Measurements from ENCODE around the gene PIP5K1A.

Gene PIP5K1A

DNA sequence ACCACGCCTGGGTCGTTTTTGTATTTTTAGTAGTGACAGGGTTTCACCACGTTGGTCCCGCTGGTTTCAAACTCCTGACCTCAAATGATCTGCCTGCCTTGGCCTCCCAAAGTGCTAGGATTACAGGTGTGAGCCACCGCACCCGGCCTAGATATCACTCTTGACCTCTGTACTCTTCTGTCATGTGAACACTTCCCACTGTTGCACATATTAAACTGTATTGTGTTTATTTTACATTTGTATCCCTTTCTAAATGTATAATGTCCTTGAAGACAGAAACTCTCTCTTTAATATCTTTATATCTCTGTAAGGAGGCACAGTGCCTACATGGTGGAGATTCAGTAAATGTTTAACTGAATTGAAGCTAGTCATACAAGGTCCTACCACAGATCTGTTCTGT is 36.9 kb downstream of the PIP5K1A start:
- Histone ChIP-seq H2BK12ac (ENCODE audit: low read length) (no peak overlapping the region), H3K18ac (ENCODE audit: low read length) (no peak overlapping the region), H3K79me2 (ENCODE audit: control insufficient read depth, insufficient read depth, low read length, poor library complexity) (no peaks in the 10 kb centered on the region), H3K27me3 (ENCODE audit: insufficient read depth, low read length) (no peaks in the 10 kb centered on the region), H2AFZ (ENCODE audit: insufficient read depth, low read length, poor library complexity) (no peak overlapping the region), H4K8ac (ENCODE audit: low read depth, low read length) (no peak overlapping the region), H2AK5ac (ENCODE audit: low read length) (no peak overlapping the region), H3K79me1 (ENCODE audit: low read length) (no peaks in the 10 kb centered on the region), H2BK120ac (ENCODE audit: insufficient read depth, low read length, poor library complexity) (no peak overlapping the region), H2BK5ac (ENCODE audit: low read depth, low read length, poor library complexity) (no peak overlapping the region), H3K36me3 (ENCODE audit: control insufficient read depth in 1 of 2, insufficient read depth in 2 of 2, low read length in 2 of 2) (peaks cover 58 to 88% of the 10 kb centered on the region in 2 experiments), H3K9ac (ENCODE audit: low read length) (no peak overlapping the region), H3K23ac (ENCODE audit: low read length) (no peak overlapping the region), H3K9me3 (ENCODE audit: insufficient read depth, low read depth, low read length) (no peaks in the 10 kb centered on the region), H3K14ac (ENCODE audit: low read length) (no peak overlapping the region), H3K4ac (ENCODE audit: low read depth, low read length) (no peak overlapping the region), H3K4me1 (ENCODE audit: control insufficient read depth in 1 of 2, insufficient read depth in 2 of 2, low read length in 2 of 2) (no peaks in the 10 kb centered on the region), H3K4me2 (ENCODE audit: low read length) (no peak overlapping the region), H3K27ac (ENCODE audit: low read depth, low read length) (no peak overlapping the region), H4K12ac (ENCODE audit: low read depth, low read length) (no peak overlapping the region), H3K4me3 (ENCODE audit: low read depth, low read length) (no peak overlapping the region), H4K91ac (ENCODE audit: low read depth, low read length) (no peak overlapping the region)
- DNase-seq, result no peak
- WGBS (ENCODE audit: extremely low coverage, insufficient coverage, insufficient read length), result no CpG with 5 or more reads among the region's 6 CpGs

DNA sequence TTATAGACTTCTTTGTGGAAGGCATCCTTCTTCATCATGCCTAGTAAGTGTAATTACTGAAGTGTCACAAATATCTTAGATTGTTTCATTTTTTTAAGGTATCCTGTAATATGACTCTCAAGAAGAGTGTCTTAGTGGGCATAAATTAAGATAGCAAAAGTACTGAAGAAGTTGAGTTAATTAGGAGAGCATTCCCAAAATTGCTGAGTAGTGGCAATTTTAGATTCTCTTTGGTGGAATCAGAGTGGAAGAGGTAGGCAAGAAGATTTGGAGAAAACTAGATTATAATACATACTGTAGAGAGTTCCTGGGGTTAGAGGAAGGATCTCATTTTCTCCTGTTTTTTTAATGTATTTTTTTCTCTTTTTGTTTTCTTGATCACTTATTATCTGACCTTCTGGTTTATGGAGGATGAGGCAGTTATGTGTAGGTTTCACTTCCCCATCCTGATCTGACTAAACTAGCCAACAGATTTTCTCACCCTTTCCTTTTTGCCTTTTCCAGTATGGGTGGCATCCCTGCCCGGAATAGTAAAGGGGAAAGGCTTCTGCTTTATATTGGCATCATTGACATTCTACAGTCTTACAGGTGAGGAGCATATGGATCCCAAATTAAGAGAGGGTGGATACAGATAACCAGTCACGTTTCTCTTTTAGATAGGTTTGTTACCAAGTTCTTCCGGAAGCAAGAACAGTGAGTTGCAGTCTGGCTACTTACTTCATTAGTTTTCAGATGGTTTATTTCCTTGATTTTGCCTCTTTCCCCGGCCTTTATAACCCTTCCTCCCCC is 39.5 kb downstream of the PIP5K1A start:
- no peak overlapping the region for H3K18ac ChIP-seq (ENCODE audit: low read length)

DNA sequence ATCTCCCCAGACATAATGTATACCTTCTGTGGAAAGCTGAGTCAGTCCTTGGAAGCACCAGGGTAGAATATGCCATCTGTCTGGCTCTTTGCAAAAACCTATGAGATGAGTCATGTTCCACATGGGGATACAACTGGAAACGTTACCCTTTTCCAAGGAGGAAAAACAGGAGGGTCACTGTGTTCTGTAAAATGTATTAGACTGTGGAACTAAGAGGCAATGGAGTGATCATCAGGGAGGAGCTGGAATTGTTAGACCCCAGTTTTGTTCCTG is 40.1 kb downstream of the PIP5K1A start:
- no peak overlapping the region for H4K12ac ChIP-seq (ENCODE audit: low read depth, low read length)
- H3K4me1 ChIP-seq (ENCODE audit: control insufficient read depth in 1 of 2, insufficient read depth in 2 of 2, low read length in 2 of 2), result no peaks in the 10 kb centered on the region
- no peak overlapping the region for H2BK12ac ChIP-seq (ENCODE audit: low read length)
- H4K91ac ChIP-seq (ENCODE audit: low read depth, low read length), result no peak overlapping the region
- DNase-seq, result no peak
- no peak overlapping the region for H3K14ac ChIP-seq (ENCODE audit: low read length)
- no CpG with 5 or more reads among the region's 1 CpG for WGBS (ENCODE audit: extremely low coverage, insufficient coverage, insufficient read length)
- no peaks in the 10 kb centered on the region for H3K79me1 ChIP-seq (ENCODE audit: low read length)
- H3K27me3 ChIP-seq (ENCODE audit: insufficient read depth, low read length), result no peaks in the 10 kb centered on the region
- no peak overlapping the region for H3K9ac ChIP-seq (ENCODE audit: low read length)
- H2AK5ac ChIP-seq (ENCODE audit: low read length), result no peak overlapping the region
- peaks cover 53 to 90% of the 10 kb centered on the region in 2 experiments for H3K36me3 ChIP-seq (ENCODE audit: control insufficient read depth in 1 of 2, insufficient read depth in 2 of 2, low read length in 2 of 2)
- H3K79me2 ChIP-seq (ENCODE audit: control insufficient read depth, insufficient read depth, low read length, poor library complexity), result no peaks in the 10 kb centered on the region
- no peak overlapping the region for H4K8ac ChIP-seq (ENCODE audit: low read depth, low read length)
- H3K4ac ChIP-seq (ENCODE audit: low read depth, low read length), result no peak overlapping the region
- H2BK120ac ChIP-seq (ENCODE audit: insufficient read depth, low read length, poor library complexity), result no peak overlapping the region
- H3K23ac ChIP-seq (ENCODE audit: low read length), result no peak overlapping the region
- no peak overlapping the region for H3K4me3 ChIP-seq (ENCODE audit: low read depth, low read length)
- no peak overlapping the region for H2AFZ ChIP-seq (ENCODE audit: insufficient read depth, low read length, poor library complexity)
- no peak overlapping the region for H3K27ac ChIP-seq (ENCODE audit: low read depth, low read length)
- no peak overlapping the region for H3K4me2 ChIP-seq (ENCODE audit: low read length)
- no peak overlapping the region for H3K18ac ChIP-seq (ENCODE audit: low read length)
- no peak overlapping the region for H2BK5ac ChIP-seq (ENCODE audit: low read depth, low read length, poor library complexity)
- no peaks in the 10 kb centered on the region for H3K9me3 ChIP-seq (ENCODE audit: insufficient read depth, low read depth, low read length)

More for the DNA sequence above, 39.5 kb downstream of the PIP5K1A start:
- no peaks in the 10 kb centered on the region for H3K9me3 ChIP-seq (ENCODE audit: insufficient read depth, low read depth, low read length)
- no peak overlapping the region for H3K14ac ChIP-seq (ENCODE audit: low read length)
- H3K27me3 ChIP-seq (ENCODE audit: insufficient read depth, low read length), result no peaks in the 10 kb centered on the region
- H3K36me3 ChIP-seq (ENCODE audit: control insufficient read depth in 1 of 2, insufficient read depth in 2 of 2, low read length in 2 of 2), result peaks cover 58 to 90% of the 10 kb centered on the region in 2 experiments
- H2BK120ac ChIP-seq (ENCODE audit: insufficient read depth, low read length, poor library complexity), result no peak overlapping the region
- H3K4me1 ChIP-seq (ENCODE audit: control insufficient read depth in 1 of 2, insufficient read depth in 2 of 2, low read length in 2 of 2), result no peaks in the 10 kb centered on the region
- no peak overlapping the region for H4K12ac ChIP-seq (ENCODE audit: low read depth, low read length)
- H4K8ac ChIP-seq (ENCODE audit: low read depth, low read length), result no peak overlapping the region
- no CpG with 5 or more reads among the region's 4 CpGs for WGBS (ENCODE audit: extremely low coverage, insufficient coverage, insufficient read length)
- H3K9ac ChIP-seq (ENCODE audit: low read length), result no peak overlapping the region
- no peak overlapping the region for H3K23ac ChIP-seq (ENCODE audit: low read length)
- H4K91ac ChIP-seq (ENCODE audit: low read depth, low read length), result no peak overlapping the region
- no peak overlapping the region for H2AK5ac ChIP-seq (ENCODE audit: low read length)
- H2AFZ ChIP-seq (ENCODE audit: insufficient read depth, low read length, poor library complexity), result no peak overlapping the region
- H3K27ac ChIP-seq (ENCODE audit: low read depth, low read length), result no peak overlapping the region
- H3K4me2 ChIP-seq (ENCODE audit: low read length), result no peak overlapping the region
- H3K4me3 ChIP-seq (ENCODE audit: low read depth, low read length), result no peak overlapping the region
- no peak overlapping the region for H3K4ac ChIP-seq (ENCODE audit: low read depth, low read length)
- no peaks in the 10 kb centered on the region for H3K79me1 ChIP-seq (ENCODE audit: low read length)
- H3K79me2 ChIP-seq (ENCODE audit: control insufficient read depth, insufficient read depth, low read length, poor library complexity), result no peaks in the 10 kb centered on the region
- H2BK12ac ChIP-seq (ENCODE audit: low read length), result no peak overlapping the region
- no peak for DNase-seq
- H2BK5ac ChIP-seq (ENCODE audit: low read depth, low read length, poor library complexity), result no peak overlapping the region

DNA sequence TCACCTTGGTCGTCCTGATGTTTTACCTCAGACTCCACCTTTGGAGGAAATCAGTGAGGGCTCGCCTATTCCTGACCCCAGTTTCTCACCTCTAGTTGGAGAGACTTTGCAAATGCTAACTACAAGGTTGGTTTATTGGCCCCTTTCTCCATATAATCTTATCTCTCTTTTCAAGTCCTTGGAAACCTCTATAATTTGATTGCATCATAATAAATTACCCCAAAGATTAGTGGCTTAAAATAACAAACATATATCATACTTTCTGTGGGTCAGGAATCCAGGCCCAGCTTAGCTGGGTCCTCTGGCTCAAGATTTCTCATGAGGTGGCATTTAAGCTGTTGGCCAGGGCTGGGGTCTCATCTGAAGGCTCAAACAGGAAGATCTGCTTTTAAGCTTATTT is 44.1 kb downstream of the PIP5K1A start:
- DNase-seq, result no peak
- Histone ChIP-seq H4K8ac (ENCODE audit: low read depth, low read length) (no peak overlapping the region), H2BK5ac (ENCODE audit: low read depth, low read length, poor library complexity) (no peak overlapping the region), H2BK12ac (ENCODE audit: low read length) (no peak overlapping the region), H3K4me1 (ENCODE audit: control insufficient read depth in 1 of 2, insufficient read depth in 2 of 2, low read length in 2 of 2) (no peaks in the 10 kb centered on the region), H2BK120ac (ENCODE audit: insufficient read depth, low read length, poor library complexity) (no peak overlapping the region), H2AFZ (ENCODE audit: insufficient read depth, low read length, poor library complexity) (no peak overlapping the region), H3K9me3 (ENCODE audit: insufficient read depth, low read depth, low read length) (no peaks in the 10 kb centered on the region), H3K4me2 (ENCODE audit: low read length) (no peak overlapping the region), H3K4ac (ENCODE audit: low read depth, low read length) (no peak overlapping the region), H4K12ac (ENCODE audit: low read depth, low read length) (no peak overlapping the region), H3K27me3 (ENCODE audit: insufficient read depth, low read length) (no peaks in the 10 kb centered on the region), H3K79me2 (ENCODE audit: control insufficient read depth, insufficient read depth, low read length, poor library complexity) (no peaks in the 10 kb centered on the region), H3K14ac (ENCODE audit: low read length) (no peak overlapping the region), H3K4me3 (ENCODE audit: low read depth, low read length) (no peak overlapping the region), H3K79me1 (ENCODE audit: low read length) (no peaks in the 10 kb centered on the region), H4K91ac (ENCODE audit: low read depth, low read length) (no peak overlapping the region), H3K9ac (ENCODE audit: low read length) (no peak overlapping the region), H2AK5ac (ENCODE audit: low read length) (no peak overlapping the region), H3K27ac (ENCODE audit: low read depth, low read length) (no peak overlapping the region), H3K23ac (ENCODE audit: low read length) (no peak overlapping the region), H3K36me3 (ENCODE audit: control insufficient read depth in 1 of 2, insufficient read depth in 2 of 2, low read length in 2 of 2) (peaks cover 46 to 82% of the 10 kb centered on the region in 2 experiments), H3K18ac (ENCODE audit: low read length) (no peak overlapping the region)
- no CpG with 5 or more reads among the region's 2 CpGs for WGBS (ENCODE audit: extremely low coverage, insufficient coverage, insufficient read length)

All from trophoblast cell (in vitro differentiated cells and primary cell).